Activated CD8-positive, alpha-beta memory T cell treated with anti-CD3 and anti-CD28 coated beads, Interleukin-2, amount 50 U/mL, for 48 hours (primary cell): ENCODE measurements around the gene TROAP.
"Not testable (repeated sequence)": the region's sequence is repeated elsewhere in the genome, so short reads cannot be mapped to it uniquely, and the experiment has no call there.

Experiments
- DNase-seq: peaks from one replicate; pipeline ENCODE4 v3.0.0-alpha.2; 2020

The TROAP gene

GRCh38 chr12:49369411-49370145 is 46.5 kb downstream of the TROAP start:
- no peak for DNase-seq

GRCh38 chr12:49370539-49370938 is 47.5 kb downstream of the TROAP start:
- no peak for DNase-seq

- no peak for DNase-seq
Measured at GRCh38 chr12:49375406-49375805, 52.4 kb downstream of the TROAP start.

- no peak for DNase-seq
Measured at GRCh38 chr12:49377386-49377785, 54.3 kb downstream of the TROAP start.

- not testable (repeated sequence) for DNase-seq
Measured at GRCh38 chr12:49380184-49380583, 57.1 kb downstream of the TROAP start.
